Fibroblast of the aortic adventitia (primary cell): ENCODE results near the gene LGALS16. TPM values are rescaled to one million over a fixed set of nuclear protein-coding genes. Genes with fewer than 3 reads are reported as not detected.
"Not testable (repeated sequence)": the region's sequence is repeated elsewhere in the genome, so short reads cannot be mapped to it uniquely, and the experiment has no call there.

ENCODE experiments used
- DNase-seq: peaks from one replicate; pipeline ENCODE4 v3.0.0-alpha.2; 2010; ENCODE audit warnings: low read depth
- H3K4me3 ChIP-seq: 2 replicates; pipeline ENCODE4 v1.5.1; 2011; ENCODE audit warnings: low read depth, mild to moderate bottlenecking, control low read depth, low read length, moderate library complexity
- CTCF ChIP-seq: IDR thresholded peaks from 2 replicates; pipeline ENCODE4 v1.5.1; 2011; ENCODE audit warnings: mild to moderate bottlenecking, low read length, control low read depth, inconsistent platforms; ENCODE audit not compliant: insufficient read depth
- total RNA-seq: library from RNA; depleted of rRNA; stranded (reverse); fragments of >200 nt; gene quantifications from 2 replicates; pipeline ENCODE4 v1.2.3, GENCODE V29; 2012; ENCODE audit warnings: low replicate concordance

Gene LGALS16, protein sequence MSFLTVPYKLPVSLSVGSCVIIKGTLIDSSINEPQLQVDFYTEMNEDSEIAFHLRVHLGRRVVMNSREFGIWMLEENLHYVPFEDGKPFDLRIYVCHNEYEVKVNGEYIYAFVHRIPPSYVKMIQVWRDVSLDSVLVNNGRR
- total RNA-seq: not detected in 2 replicates

DNA sequence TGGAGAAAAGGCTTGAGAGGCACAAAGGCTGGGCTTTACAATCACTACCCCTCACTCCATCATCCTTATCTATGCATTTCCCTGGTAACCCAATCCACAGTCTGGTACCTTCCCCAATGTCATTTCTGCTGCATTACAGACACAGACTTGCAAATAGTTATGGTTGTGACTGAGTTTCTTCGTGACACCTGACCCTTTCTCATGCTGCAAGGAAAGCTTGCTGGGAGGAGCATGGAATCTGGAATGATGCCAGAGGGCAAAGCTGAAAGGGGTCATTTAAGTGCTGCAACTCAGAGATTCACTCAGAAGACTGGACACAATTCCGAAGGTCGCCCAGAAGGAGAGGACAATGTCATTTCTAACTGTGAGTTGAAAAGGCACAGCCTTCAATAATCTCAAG is at the start of gene LGALS16:
LGALS16 (plus strand) TSS at position 301 of the 400 bp plus-strand sequence; CDS start at position 350, 49 bp downstream.
- H3K4me3 ChIP-seq: no peak within 1 kb of the TSS
- no peak for DNase-seq
- TF ChIP-seq CTCF: no peak

DNA sequence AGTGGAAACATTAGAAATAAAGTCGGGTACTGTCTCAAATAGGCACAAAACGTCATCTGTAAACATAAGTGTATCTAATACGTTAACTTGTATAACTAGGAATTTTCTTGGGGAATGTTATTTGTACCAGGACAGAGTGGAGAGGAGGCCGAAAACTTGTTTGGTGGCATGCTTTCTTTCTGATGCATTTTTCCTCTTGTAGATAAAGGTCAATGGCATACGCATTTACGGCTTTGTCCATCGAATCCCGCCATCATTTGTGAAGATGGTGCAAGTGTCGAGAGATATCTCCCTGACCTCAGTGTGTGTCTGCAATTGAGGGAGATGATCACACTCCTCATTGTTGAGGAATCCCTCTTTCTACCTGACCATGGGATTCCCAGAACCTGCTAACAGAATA is 48.7 kb upstream of the LGALS16 start:
- no peak for DNase-seq
- H3K4me3 ChIP-seq: no peak overlapping the region
- TF ChIP-seq CTCF: no peak

DNA sequence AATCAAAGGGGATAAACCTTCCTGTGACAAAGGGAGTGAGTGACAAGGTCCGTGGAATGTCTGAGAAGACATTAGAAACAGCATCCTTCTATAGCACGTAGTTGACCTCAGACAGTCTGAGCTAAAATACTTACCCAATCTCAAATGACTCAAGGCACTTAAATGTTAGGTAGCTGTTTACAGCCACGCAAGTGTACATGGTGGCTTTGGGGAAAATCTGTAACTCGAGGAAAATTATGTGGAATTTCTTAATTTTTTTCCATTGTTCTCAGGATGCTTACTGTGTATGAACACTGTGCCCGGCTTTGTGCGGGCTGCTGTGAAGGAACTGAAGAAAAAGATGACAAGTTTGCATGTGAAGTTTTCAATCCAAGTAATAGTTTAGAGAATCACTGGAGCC is 48.2 kb upstream of the LGALS16 start:
- H3K4me3 ChIP-seq: no peak overlapping the region
- no peak for TF ChIP-seq CTCF
- no peak for DNase-seq

DNA sequence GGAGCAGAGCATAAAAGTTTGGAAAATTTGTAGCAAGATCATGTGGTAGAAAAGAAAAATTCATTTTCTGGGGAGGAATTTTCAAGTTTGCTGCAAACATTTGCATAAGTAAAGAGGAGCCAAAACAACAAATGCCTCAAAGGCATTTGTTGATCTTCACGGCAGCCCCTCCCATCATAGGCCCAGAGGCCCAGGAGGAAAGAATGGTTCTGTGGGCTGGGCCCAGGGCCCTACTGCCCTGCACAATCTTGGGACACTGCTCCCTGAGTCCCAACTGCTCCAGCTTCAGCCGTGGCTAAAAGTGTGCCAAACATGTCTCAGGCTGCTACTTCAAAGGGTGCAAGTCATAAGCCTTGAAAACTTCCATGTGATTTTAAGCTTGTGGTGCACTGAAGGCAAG is 42.1 kb upstream of the LGALS16 start:
- DNase-seq: no peak
- no peak for TF ChIP-seq CTCF
- no peak overlapping the region for H3K4me3 ChIP-seq

DNA sequence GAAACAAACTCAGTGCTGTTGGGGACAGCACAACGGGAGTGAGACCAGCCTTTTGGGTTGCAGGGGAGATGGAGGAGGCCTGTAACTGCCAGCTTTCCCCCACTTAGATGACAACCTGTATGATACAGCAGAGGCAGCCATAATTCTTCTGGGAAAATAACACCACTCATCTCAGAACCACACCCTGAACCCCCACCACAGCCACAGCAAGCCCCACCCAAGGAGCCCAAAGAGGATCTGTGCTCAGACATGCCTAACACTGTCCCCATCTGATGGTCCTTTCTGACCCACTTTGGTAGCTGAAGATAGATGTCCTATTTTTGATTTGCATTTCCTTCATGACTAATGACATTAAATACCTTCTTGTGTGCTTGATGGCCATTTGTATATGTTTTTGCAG is 38.0 kb upstream of the LGALS16 start:
- no peak overlapping the region for H3K4me3 ChIP-seq
- no peak for DNase-seq
- no peak for TF ChIP-seq CTCF

DNA sequence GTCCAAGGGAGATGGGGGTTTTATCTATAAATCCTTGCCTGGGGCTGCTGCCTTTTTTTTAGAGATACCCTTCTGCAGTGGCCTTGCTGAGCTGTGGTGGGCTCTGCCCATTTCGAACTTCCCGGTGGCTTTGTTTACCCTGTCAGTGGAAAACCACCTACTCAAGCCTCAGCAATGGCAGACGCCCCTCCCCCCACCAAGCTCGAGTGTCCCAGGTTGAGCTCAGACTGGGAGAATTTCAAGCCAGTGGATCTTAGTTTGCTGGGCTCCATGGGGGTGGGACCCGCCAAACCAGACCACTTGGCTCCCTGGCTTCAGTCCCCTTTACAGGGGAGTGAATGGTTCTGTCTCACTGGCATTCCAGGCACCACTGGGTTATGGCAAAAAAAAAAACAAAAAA is 31.8 kb upstream of the LGALS16 start:
- no peak overlapping the region for H3K4me3 ChIP-seq
- no peak for TF ChIP-seq CTCF
- DNase-seq: no peak

DNA sequence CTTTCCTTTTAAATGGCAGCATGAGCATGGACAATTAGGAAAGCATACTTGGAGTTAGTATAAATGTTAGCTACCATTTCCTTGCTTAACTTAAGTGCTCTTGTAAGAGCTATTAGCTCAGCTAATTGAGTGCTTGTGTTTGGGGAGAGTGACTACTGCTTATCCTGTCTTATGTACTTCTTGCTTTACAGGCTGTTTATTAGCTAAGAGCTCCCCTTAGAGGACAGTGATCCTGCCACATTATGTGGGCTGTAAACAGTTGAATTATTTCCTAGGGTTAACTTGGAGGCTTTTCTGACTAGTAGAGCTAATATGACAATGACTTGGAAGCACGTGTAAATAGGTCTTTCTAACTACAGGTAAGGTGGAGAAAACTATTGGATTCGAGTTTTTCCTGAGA is 28.1 kb upstream of the LGALS16 start:
- not testable (repeated sequence) for DNase-seq, H3K4me3 ChIP-seq

DNA sequence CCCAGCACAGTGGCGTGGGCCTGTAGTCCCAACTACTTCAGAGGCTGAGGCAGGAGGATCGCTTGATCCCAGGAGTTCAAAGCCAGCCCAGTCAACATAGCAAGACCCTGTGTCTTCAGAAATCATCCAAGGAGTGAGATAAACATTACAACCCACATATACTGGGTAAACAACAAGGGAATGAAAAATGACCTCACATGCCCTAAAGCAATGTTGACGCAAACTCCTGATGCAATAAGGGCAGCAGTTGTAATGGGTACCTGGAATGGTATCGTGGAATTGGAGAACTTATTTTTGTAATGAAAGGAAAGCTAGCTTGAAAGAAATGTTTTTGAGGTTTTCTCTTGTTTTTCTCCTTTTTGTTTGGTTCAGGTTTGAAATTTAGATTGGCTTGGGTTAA is 24.5 kb upstream of the LGALS16 start:
- H3K4me3 ChIP-seq: no peak overlapping the region
- DNase-seq: no peak
- no peak for TF ChIP-seq CTCF
